Activated naive CD4-positive, alpha-beta T cell treated with anti-CD3 and anti-CD28 coated beads, Interleukin-2, amount 50 U/mL, for 24 hours (primary cell): ENCODE results near the gene CERK.

Experiments used
- H3K27ac Mint-ChIP-seq: one replicate; pipeline ENCODE4 v1.8.0; 2021; ENCODE audit warnings: mild to moderate bottlenecking, mixed read lengths
- H3K27me3 Mint-ChIP-seq: one replicate; pipeline ENCODE4 v1.8.0; 2021; ENCODE audit warnings: mixed read lengths
- H3K36me3 Mint-ChIP-seq: one replicate; pipeline ENCODE4 v1.8.0; 2021; ENCODE audit warnings: mixed read lengths
- H3K4me1 Mint-ChIP-seq: one replicate; pipeline ENCODE4 v1.8.0; 2021; ENCODE audit warnings: mixed read lengths
- H3K4me3 Mint-ChIP-seq: one replicate; pipeline ENCODE4 v1.8.0; 2021; ENCODE audit warnings: mild to moderate bottlenecking, mixed read lengths
- H3K9me3 Mint-ChIP-seq: one replicate; pipeline ENCODE4 v1.8.0; 2021; ENCODE audit warnings: mixed read lengths

Gene CERK

DNA sequence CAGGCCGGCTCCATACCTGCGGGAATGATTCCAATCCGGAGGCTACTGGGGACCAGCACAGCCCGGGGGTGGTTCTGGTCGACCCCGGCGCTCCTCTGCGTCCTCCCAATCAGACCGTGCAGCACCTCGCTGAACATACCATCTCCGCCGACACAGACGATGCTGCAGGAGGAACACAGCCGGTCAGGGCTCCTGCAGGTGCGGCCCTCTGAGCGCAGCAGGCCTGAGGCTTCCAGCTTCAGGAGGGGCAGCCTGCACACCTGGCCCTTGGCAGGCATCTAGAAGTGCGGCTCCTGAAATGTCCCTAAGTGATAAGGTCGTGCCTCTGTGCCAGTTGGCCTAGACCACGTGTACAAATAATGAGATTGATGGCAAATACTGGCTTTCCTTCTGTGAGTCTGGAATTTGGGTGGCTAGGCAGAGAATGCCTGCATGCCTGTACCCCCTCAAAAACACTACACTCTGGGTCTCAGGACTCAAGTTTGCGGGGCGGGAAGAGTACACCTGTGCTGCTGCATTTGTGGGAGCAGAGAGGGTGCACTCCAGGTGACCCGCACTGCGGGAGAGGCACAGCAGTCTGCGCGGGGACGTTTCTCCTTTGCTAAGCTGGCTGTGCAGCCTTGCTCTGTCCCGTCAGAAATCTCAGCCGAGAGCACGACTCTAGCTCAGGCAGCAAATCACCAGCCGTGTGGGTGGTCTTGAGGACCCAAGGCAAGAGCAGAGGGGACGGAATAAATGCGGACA lies 30.1 kb downstream of the CERK start:
- H3K9me3 Mint-ChIP-seq = no peaks in the 10 kb centered on the region
- no peak overlapping the region for H3K4me3 Mint-ChIP-seq
- no peaks in the 10 kb centered on the region for H3K27me3 Mint-ChIP-seq
- H3K4me1 Mint-ChIP-seq = peaks cover 14% of the 10 kb centered on the region
- peak overlapping the region; percentile 44 for H3K27ac Mint-ChIP-seq
- H3K36me3 Mint-ChIP-seq = peaks cover 21% of the 10 kb centered on the region

DNA sequence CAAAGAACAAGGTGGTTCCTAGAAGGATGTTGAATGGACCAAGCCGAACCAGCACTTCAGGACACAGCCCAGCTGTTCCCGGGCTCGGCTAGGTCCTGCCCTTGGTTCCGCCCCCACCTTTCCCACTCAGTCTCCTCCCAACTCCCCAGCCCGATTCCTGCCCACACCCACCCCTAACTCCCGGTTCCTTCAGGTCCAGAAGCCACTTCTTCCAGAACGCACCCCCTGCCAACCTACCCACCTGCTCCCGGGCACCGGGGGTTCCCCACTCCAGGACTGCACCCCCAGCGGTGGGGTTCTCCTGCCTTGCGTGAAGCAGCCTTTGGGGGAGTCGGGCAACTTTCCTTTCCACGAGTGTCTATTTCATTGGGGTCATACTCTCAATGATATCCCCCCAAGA lies 30.7 kb downstream of the CERK start:
- peaks cover 14% of the 10 kb centered on the region for H3K4me1 Mint-ChIP-seq
- H3K27ac Mint-ChIP-seq = no peak overlapping the region
- H3K9me3 Mint-ChIP-seq = no peaks in the 10 kb centered on the region
- H3K4me3 Mint-ChIP-seq = no peak overlapping the region
- no peaks in the 10 kb centered on the region for H3K27me3 Mint-ChIP-seq
- H3K36me3 Mint-ChIP-seq = peaks cover 21% of the 10 kb centered on the region

DNA sequence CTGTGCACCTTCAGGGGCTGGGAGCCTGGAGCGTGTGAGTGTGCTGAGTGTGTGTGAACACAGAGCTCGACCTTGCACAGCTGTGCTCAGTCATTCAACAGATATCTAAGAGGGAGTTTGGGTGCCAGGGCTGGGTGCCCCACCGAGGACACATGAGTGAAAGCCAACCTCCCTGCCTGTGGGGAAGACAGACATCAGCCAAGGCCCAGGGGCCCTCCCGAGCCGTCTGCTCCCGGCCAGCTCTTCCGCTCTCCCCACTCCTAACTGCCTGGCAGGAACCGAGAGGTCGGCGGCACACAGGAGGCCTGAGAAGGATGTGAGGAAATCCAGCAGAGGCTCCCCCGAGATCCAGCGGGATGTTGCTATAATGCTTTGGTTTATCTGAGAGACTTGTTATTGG lies 32.0 kb downstream of the CERK start:
- H3K4me1 Mint-ChIP-seq = peaks cover 12% of the 10 kb centered on the region
- H3K27ac Mint-ChIP-seq = peak overlapping the region; percentile 83
- no peak overlapping the region for H3K4me3 Mint-ChIP-seq
- H3K9me3 Mint-ChIP-seq = no peaks in the 10 kb centered on the region
- H3K27me3 Mint-ChIP-seq = no peaks in the 10 kb centered on the region
- H3K36me3 Mint-ChIP-seq = peaks cover 13% of the 10 kb centered on the region

DNA sequence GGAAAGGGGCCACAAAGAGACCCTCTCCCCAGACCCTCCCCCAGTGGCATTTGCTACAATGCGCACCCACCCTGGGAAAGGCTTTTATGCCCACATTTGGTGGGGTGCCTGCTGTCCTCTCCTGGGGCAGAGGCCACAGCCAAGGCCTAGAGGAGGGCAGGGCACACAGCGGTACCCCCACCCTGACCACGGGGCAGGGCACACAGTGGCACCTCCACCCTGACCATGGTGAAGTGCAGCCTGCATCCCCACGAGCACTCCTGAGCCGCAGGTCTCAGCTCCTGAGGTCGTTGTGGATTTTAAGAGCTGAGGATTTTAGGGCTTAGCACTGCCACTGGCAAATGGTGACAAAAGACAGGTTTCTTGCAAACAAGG lies 34.1 kb downstream of the CERK start:
- H3K36me3 Mint-ChIP-seq = peaks cover 4% of the 10 kb centered on the region
- no peak overlapping the region for H3K27ac Mint-ChIP-seq
- H3K4me1 Mint-ChIP-seq = no peaks in the 10 kb centered on the region
- H3K4me3 Mint-ChIP-seq = no peak overlapping the region
- no peaks in the 10 kb centered on the region for H3K9me3 Mint-ChIP-seq
- no peaks in the 10 kb centered on the region for H3K27me3 Mint-ChIP-seq

DNA sequence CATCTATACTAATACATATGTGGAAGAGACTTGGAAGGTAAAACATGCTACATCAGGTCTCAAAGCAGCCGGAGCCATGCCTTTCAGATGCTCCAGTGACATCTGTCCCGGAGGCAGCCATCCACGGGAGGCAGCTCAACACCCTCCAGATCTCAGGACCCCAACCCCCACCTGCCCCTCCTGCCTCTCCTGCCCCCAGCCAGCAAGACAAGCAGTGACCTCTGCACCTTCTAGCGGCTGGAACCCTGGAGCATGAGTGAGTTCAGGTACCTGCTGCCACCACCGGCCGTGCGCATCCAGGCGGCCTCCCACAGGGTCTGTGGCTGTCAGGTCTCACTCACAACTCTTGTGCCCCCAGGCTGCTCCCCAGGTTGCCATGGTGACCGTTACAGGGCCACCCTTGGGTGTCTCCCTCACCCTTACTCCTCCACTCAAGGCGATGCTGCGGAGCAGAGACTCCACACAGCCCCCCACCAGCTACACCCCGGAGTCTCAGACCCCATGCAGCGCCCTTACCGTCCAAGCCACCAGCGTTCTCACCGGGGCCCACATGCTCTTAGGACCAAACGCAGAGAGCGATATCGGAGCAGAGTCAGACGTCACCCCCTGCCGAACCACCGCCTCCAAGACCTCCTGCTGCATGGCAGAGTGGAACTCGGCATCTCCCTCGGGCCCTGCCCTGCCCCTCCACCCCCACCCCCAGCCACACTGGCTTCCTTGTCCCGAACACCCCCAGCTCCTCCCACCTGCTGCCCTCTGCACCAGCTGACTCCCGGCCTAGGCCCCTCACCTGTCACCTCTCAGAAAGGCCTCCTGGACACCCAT lies 34.7 kb downstream of the CERK start:
- Mint-ChIP-seq H3K4me1 (no peaks in the 10 kb centered on the region), H3K9me3 (no peaks in the 10 kb centered on the region), H3K4me3 (no peak overlapping the region), H3K27me3 (no peaks in the 10 kb centered on the region), H3K36me3 (peaks cover 3% of the 10 kb centered on the region), H3K27ac (no peak overlapping the region)

DNA sequence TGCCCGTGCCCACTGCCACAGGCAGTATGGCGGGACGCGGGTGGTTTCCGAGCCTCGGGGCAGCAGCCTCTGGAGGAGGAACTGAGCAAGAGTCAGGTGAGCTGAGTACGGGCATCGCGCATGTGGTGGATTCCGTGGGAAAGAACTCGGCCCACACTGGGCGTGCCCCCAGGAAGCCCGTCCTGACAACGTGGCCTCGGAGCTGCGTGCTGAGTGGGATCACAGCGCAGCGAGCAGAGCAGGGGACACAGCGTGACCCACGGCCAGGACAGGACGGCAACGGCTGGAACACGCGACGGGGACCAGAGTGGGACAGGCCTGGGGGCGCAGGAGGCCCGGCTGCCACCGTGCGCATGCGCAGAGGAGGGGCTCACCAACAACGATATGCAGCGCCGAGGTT lies 36.8 kb downstream of the CERK start:
- Mint-ChIP-seq H3K36me3 (peaks cover 2% of the 10 kb centered on the region), H3K4me3 (no peak overlapping the region), H3K27ac (no peak overlapping the region), H3K27me3 (no peaks in the 10 kb centered on the region), H3K9me3 (no peaks in the 10 kb centered on the region), H3K4me1 (no peaks in the 10 kb centered on the region)

DNA sequence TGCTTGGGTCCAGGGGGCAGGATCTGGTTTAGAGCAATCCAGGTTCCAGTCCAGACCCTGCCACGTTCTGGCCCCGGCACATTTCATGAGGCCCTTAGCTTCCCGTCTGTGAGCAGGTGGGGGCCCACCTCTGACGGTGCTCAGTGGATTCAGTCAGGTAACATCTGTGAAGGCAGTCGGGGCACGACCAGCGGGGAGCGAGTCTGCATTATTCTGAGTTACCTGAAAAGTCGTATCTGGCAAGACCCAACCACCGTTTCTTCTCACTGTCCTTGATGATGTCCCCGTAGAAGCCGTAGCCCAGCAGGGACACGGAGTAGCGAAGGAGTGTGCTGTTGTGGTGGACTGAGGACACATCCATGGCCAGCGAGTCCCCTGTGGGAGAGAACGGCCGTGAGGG lies 39.0 kb downstream of the CERK start:
- no peaks in the 10 kb centered on the region for H3K9me3 Mint-ChIP-seq
- no peaks in the 10 kb centered on the region for H3K4me1 Mint-ChIP-seq
- H3K36me3 Mint-ChIP-seq = no peaks in the 10 kb centered on the region
- H3K27me3 Mint-ChIP-seq = no peaks in the 10 kb centered on the region
- no peak overlapping the region for H3K4me3 Mint-ChIP-seq
- peak overlapping the region; percentile 41 for H3K27ac Mint-ChIP-seq

DNA sequence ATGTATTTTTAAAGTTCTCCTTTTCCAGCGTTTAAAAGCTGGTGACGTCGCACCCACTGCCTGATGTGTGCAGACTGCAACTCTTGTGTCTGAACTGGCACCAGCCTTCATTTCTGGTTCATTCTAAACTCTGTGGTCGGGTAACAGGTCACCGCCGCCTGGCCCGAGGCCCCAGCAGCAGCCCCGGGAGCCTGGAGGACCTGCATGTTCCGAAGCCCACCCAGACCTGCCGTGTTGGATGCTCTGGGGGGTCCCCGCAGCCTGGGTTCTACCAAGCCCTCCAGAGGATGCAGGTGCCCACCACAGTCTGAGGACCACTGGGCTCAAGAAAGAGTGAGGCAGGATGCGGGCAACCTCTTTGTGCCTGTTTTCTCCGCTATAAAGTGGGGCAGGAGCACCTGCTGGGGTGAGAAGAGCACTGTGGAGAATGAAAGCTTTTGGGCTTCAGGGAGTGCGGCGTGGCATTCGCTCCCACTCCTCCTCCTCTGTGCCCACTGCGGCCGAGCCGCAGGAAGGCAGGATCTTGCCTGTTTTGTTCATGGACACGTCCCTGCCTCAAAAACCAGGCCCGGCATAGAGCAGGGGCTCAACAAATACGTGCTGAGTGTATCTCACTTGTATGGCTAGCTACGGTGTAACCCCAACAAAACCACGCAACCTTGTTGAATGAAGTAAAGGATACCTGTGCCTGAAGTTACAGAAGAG lies 40.1 kb downstream of the CERK start:
- no peaks in the 10 kb centered on the region for H3K36me3 Mint-ChIP-seq
- no peaks in the 10 kb centered on the region for H3K9me3 Mint-ChIP-seq
- H3K4me1 Mint-ChIP-seq = no peaks in the 10 kb centered on the region
- H3K27ac Mint-ChIP-seq = no peak overlapping the region
- H3K4me3 Mint-ChIP-seq = no peak overlapping the region
- H3K27me3 Mint-ChIP-seq = no peaks in the 10 kb centered on the region

DNA sequence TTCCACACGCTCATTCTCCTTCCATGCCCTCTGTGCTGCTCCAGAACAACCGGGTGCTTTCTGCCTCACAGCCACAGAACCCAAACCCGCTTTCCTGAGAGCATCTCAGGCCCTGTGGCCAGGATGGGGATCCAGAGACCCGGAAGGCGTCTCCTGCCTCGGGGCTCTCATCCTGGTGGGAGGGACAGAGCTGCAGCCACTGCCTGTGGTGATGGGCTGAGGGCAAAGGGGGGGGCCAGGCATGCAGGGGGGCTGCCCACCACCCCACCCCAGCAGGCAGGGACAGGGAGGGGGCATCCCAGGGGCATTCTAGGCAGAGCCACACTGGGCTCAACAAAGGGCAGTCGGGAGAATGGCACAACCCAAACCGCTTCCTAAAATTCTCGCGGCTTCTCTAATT lies 41.4 kb downstream of the CERK start:
- H3K4me1 Mint-ChIP-seq = no peaks in the 10 kb centered on the region
- no peaks in the 10 kb centered on the region for H3K36me3 Mint-ChIP-seq
- no peak overlapping the region for H3K27ac Mint-ChIP-seq
- no peaks in the 10 kb centered on the region for H3K9me3 Mint-ChIP-seq
- no peaks in the 10 kb centered on the region for H3K27me3 Mint-ChIP-seq
- H3K4me3 Mint-ChIP-seq = no peak overlapping the region

DNA sequence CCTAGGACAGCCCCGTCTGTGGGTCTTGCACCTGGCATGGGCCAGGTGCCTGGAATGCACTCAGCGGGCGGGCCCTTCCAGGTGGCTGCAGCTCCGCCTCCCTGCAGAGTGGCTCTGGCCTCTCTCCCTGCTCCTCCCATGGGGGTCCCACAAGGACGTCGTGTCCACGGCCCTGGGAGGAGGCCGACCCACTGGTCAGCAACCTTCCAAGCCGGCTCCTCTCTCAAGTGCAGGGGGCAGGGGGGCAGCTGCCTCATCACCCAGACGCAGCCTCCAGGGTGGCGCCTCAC lies 41.9 kb downstream of the CERK start:
- Mint-ChIP-seq H3K4me1 (no peaks in the 10 kb centered on the region), H3K4me3 (no peak overlapping the region), H3K9me3 (no peaks in the 10 kb centered on the region), H3K27ac (no peak overlapping the region), H3K27me3 (no peaks in the 10 kb centered on the region), H3K36me3 (no peaks in the 10 kb centered on the region)

DNA sequence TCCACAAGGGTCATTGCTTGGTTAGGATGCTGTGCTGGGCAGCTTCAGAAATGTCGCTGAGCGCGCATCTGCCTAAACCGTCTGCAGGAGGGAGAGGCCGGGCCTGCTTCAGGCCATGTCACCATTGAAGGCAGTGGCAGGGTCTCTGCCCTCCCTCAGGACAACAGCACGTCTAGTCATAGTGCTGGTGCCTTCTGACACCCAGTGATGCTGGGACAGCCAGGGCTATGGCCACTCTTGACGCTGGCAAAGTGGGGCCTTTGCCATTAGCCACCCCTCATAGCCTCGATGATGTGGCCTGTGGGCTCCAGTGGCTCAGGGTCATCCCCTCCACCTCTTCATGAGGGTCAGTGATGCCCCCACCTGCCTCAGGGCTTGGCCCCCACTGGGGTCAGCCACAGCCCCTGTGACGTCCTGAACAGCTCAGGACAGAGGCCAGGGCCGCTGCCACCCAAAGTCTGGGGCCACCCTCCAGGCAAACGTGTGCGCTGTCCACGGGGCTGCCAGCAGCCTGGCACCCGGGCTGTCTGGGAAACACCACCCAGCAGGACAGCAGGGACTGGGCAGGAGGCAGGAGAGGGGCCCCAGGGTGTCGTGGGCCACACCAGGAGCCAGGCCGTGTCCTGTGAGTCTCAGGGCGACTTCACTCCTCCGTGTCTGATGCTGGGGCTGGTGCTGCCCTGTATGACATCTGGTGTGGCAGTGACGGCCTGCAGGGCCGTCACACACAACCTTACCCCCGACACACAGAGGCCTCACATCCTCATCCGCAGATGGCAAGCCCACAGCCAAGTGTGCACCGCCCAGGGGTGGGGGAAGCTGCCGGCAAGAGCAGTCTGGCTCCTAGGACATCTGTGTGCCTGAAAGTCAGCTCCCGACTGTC lies 42.5 kb downstream of the CERK start:
- Mint-ChIP-seq H3K4me3 (no peak overlapping the region), H3K4me1 (no peaks in the 10 kb centered on the region), H3K27ac (no peak overlapping the region), H3K36me3 (no peaks in the 10 kb centered on the region), H3K27me3 (no peaks in the 10 kb centered on the region), H3K9me3 (no peaks in the 10 kb centered on the region)

DNA sequence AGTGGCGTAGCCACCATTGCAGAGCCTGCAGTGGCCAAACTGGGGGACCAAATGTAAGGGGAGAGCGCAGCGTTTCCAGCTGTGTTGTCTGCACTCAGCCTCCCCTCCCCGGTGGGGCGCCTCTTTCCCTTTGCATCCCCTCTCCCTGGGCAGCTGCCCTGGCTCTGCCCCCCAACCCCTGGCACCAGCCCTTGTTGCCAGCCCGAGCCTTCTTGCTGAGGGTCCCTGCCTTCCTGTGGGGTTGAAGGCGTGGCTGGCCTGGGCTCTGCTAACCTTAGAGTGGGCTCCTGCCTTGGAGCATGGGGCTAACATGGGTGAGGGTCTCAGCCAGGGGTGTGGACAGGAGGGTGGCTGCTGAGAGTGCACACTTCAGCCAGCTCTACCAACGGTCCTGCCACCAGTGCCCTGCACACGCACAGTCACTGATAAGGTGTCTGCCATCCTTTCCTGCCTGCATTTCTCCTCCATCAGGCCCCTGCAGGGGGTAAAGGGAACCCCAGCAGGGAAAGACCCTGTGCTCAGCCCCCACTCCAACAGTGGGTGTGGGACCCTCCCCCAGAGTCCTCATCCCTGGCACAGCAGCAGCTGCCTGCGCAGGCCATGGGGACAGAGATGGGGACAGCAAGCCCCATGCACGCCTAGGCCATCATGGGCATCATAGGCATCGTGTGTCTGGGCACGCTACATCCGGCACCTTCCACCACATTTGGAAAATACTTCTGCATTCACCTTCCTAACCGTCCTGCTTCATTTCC lies 43.5 kb downstream of the CERK start:
- H3K27me3 Mint-ChIP-seq = no peaks in the 10 kb centered on the region
- no peaks in the 10 kb centered on the region for H3K36me3 Mint-ChIP-seq
- no peak overlapping the region for H3K4me3 Mint-ChIP-seq
- peak overlapping the region; percentile 51 for H3K27ac Mint-ChIP-seq
- no peaks in the 10 kb centered on the region for H3K4me1 Mint-ChIP-seq
- no peaks in the 10 kb centered on the region for H3K9me3 Mint-ChIP-seq

DNA sequence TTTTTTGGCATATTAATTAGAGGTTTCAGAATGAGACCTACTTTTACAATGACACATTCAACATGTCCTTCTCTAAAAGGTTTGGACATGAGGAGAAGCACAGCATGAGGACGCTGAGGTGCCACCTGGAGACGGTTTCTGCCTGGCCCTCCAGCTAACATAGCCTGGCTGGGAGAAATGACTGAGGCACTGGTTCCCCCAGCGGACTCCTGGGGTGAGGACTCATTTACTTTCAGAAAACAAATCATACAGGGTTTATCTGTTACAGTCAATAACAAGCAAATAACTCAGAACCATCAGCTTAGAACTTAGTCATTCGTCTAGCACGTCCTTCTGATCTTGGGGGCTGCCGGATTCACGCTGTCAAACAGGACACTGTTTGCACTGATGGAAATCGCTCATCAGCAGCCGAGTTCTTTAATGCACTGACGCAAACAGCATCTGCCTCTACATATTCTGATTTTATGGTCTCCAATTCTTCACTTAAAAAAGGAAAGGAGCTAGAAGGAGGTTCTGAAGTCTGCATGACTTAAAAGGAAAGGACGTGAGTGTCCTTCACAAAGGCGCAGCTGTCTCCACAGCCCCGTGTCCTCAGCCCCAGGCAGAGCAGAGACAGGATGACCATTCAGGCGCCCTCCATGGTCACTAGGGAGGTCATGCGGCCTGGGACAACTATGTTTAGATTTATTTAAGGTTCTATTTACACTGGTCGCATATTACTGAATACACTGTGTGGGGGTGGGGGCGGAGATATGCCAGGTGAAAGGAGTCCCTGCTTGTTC lies 44.2 kb downstream of the CERK start:
- Mint-ChIP-seq H3K4me1 (no peaks in the 10 kb centered on the region), H3K9me3 (no peaks in the 10 kb centered on the region), H3K4me3 (no peak overlapping the region), H3K27ac (no peak overlapping the region), H3K36me3 (peaks cover 2% of the 10 kb centered on the region), H3K27me3 (no peaks in the 10 kb centered on the region)

DNA sequence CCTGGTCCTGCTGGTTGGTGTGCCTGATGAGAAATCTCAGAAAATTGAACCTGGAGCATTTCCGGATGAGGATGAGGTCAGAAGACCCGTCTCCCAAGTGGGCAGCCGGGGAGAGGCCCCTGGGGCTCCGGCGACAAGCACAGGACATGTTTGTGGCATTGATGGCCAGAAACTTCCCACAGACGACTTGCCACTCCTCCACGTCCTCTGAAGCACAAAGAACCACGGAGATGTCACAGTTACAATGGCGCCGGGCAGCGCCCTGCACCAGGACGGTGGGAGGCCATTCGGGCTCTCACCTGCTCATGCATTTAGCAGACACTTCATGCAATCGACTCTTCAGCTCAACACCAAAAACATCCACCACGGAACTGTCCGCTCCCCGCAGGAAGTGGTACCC lies 46.5 kb downstream of the CERK start:
- H3K27ac Mint-ChIP-seq = no peak overlapping the region
- no peaks in the 10 kb centered on the region for H3K9me3 Mint-ChIP-seq
- no peaks in the 10 kb centered on the region for H3K27me3 Mint-ChIP-seq
- H3K36me3 Mint-ChIP-seq = peaks cover 2% of the 10 kb centered on the region
- H3K4me1 Mint-ChIP-seq = peaks cover under 1% of the 10 kb centered on the region
- no peak overlapping the region for H3K4me3 Mint-ChIP-seq
